Neural crest cell (in vitro differentiated cells): ENCODE data around the gene TRPM4. TPM values are rescaled to one million over a fixed set of nuclear protein-coding genes. Genes with fewer than 3 reads are reported as not detected.

Experiments used
- DNase-seq: peaks from one replicate; pipeline ENCODE4 v3.0.0; 2021; ENCODE audit warnings: low read depth, mixed read lengths, low spot score
- H3K27ac Mint-ChIP-seq: one replicate; pipeline ENCODE4 v1.8.0; 2021; ENCODE audit warnings: mild to moderate bottlenecking, mixed read lengths; ENCODE audit not compliant: unreplicated experiment
- H3K27me3 Mint-ChIP-seq: 2 replicates; pipeline ENCODE4 v1.8.0; 2021; ENCODE audit warnings: low read depth, mild to moderate bottlenecking, mixed read lengths
- H3K36me3 Mint-ChIP-seq: 2 replicates; pipeline ENCODE4 v1.8.0; 2021; ENCODE audit warnings: low read depth, mild to moderate bottlenecking, mixed read lengths
- H3K4me1 Mint-ChIP-seq: 2 replicates; pipeline ENCODE4 v1.8.0; 2021; ENCODE audit warnings: mixed read lengths
- H3K4me3 Mint-ChIP-seq: one replicate; pipeline ENCODE4 v1.8.0; 2021; ENCODE audit warnings: mild to moderate bottlenecking, mixed read lengths
- H3K9me3 Mint-ChIP-seq: 2 replicates; pipeline ENCODE4 v1.8.0; 2021; ENCODE audit warnings: mixed read lengths
- total RNA-seq: library from RNA; stranded (reverse); gene quantifications from 2 replicates; pipeline ENCODE4 v1.2.1, GENCODE V29; 2021
- TF ChIP-seq, protein P1 (sequence below): fragments of 200-600 bp; sonication (generic); conservative IDR thresholded peaks from 2 replicates; pipeline ENCODE4 v1.5.0; 2021; ENCODE audit warnings: antibody characterized with exemption, mild to moderate bottlenecking

The TRPM4 gene
- total RNA-seq, 1 donor from 2014 or later, result 8.1 TPM

- Mint-ChIP-seq H3K4me1 (no peaks in the 10 kb centered on the region), H3K36me3 (peaks cover 2% of the 10 kb centered on the region), H3K4me3 (no peak overlapping the region), H3K27ac (no peak overlapping the region), H3K27me3 (peaks cover 17% of the 10 kb centered on the region), H3K9me3 (peaks cover 9% of the 10 kb centered on the region)
- TF ChIP-seq, protein P1, sequence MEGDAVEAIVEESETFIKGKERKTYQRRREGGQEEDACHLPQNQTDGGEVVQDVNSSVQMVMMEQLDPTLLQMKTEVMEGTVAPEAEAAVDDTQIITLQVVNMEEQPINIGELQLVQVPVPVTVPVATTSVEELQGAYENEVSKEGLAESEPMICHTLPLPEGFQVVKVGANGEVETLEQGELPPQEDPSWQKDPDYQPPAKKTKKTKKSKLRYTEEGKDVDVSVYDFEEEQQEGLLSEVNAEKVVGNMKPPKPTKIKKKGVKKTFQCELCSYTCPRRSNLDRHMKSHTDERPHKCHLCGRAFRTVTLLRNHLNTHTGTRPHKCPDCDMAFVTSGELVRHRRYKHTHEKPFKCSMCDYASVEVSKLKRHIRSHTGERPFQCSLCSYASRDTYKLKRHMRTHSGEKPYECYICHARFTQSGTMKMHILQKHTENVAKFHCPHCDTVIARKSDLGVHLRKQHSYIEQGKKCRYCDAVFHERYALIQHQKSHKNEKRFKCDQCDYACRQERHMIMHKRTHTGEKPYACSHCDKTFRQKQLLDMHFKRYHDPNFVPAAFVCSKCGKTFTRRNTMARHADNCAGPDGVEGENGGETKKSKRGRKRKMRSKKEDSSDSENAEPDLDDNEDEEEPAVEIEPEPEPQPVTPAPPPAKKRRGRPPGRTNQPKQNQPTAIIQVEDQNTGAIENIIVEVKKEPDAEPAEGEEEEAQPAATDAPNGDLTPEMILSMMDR, result no peak
- no peak for DNase-seq
Measured at GRCh38 chr19:49256691-49257090, 99.1 kb downstream of the TRPM4 start.

Other genes starting within 250 kb of the TRPM4 start
- gene DHDH, start 224.1 kb upstream of the TRPM4 start, total RNA-seq, result 0.47 and 0.82 TPM in 2 replicates
- 150 and 171 TPM in 2 replicates for gene BAX, start 202.9 kb upstream of the TRPM4 start, total RNA-seq
- 908 and 1,003 TPM in 2 replicates for gene FTL, start 192.5 kb upstream of the TRPM4 start, total RNA-seq
- 53.2 and 56.2 TPM in 2 replicates for gene GYS1, start 164.5 kb upstream of the TRPM4 start, total RNA-seq
- 118 and 125 TPM in 2 replicates for gene RUVBL2, start 163.9 kb upstream of the TRPM4 start, total RNA-seq
- gene LHB, start 140.7 kb upstream of the TRPM4 start, total RNA-seq, result not detected in 2 replicates
- not detected in 2 replicates for gene CGB3, start 133.5 kb upstream of the TRPM4 start, total RNA-seq
- not detected in 2 replicates for gene CGB2, start 125.9 kb upstream of the TRPM4 start, total RNA-seq
- not detected in 2 replicates for gene CGB1, start 120.9 kb upstream of the TRPM4 start, total RNA-seq
- not detected in 2 replicates for gene CGB5, start 113.9 kb upstream of the TRPM4 start, total RNA-seq
- not detected in 2 replicates for gene CGB8, start 108.7 kb upstream of the TRPM4 start, total RNA-seq
- gene CGB7, start 100.0 kb upstream of the TRPM4 start, total RNA-seq, result not detected in 2 replicates
- gene NTF4, start 93.0 kb upstream of the TRPM4 start, total RNA-seq, result not detected in 2 replicates
- not detected in 2 replicates for gene KCNA7, start 85.1 kb upstream of the TRPM4 start, total RNA-seq
- 291 and 303 TPM in 2 replicates for gene SNRNP70, start 72.3 kb upstream of the TRPM4 start, total RNA-seq
- gene LIN7B, start 43.4 kb upstream of the TRPM4 start, total RNA-seq, result 5.4 and 7.5 TPM in 2 replicates
- gene C19orf73, start 38.6 kb upstream of the TRPM4 start, total RNA-seq, result 1.0 and 1.3 TPM in 2 replicates
- gene PPFIA3, start 38.2 kb upstream of the TRPM4 start, total RNA-seq, result 21.7 and 22.7 TPM in 2 replicates
- gene HRC, start 2.4 kb upstream of the TRPM4 start, total RNA-seq, result 0.84 and 1.6 TPM in 2 replicates
- 7.4 and 9.4 TPM in 2 replicates for gene SLC6A16, start 167.4 kb downstream of the TRPM4 start, total RNA-seq
- not detected in 2 replicates for gene CD37, start 177.6 kb downstream of the TRPM4 start, total RNA-seq
- 153 and 164 TPM in 2 replicates for gene TEAD2, start 204.6 kb downstream of the TRPM4 start, total RNA-seq
- gene DKKL1, start 206.1 kb downstream of the TRPM4 start, total RNA-seq, result 1.9 and 2.0 TPM in 2 replicates
- not detected in 2 replicates for gene KASH5, start 230.5 kb downstream of the TRPM4 start, total RNA-seq